Measurements from ENCODE around the gene ZNF692.
"Not testable (repeated sequence)": the region's sequence is repeated elsewhere in the genome, so short reads cannot be mapped to it uniquely, and the experiment has no call there.

ZNF692 gene

DNA sequence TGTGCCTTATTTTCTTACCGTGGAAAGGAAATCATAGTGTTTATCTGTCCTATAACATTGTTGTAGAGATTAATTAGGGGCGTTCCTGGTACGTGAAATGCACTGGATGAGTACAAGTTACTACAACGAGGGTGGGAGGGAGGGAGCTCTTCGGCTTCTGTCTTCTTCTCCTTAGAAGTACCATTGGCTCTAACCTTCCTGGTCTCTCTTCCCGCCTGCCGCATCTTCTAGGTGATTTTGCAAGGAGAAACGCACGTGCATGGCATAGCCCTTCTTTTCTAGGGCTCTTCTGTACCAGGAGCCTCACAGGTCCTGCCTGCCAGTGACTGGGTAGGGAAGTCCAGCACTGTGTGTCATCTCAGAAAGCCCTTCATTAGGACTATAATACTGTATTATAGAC is 50.0 kb downstream of the ZNF692 start:
- no peak for DNase-seq (ENCODE audit: low read depth in 2 of 2)

GRCh38 chr1:248807067-248807737 is 51.7 kb downstream of the ZNF692 start:
- DNase-seq (ENCODE audit: low read depth in 2 of 2): peak; percentile 13 to 30

- DNase-seq (ENCODE audit: low read depth in 2 of 2): no peak
Observed at GRCh38 chr1:248805876-248806275, 53.0 kb downstream of the ZNF692 start.

DNA sequence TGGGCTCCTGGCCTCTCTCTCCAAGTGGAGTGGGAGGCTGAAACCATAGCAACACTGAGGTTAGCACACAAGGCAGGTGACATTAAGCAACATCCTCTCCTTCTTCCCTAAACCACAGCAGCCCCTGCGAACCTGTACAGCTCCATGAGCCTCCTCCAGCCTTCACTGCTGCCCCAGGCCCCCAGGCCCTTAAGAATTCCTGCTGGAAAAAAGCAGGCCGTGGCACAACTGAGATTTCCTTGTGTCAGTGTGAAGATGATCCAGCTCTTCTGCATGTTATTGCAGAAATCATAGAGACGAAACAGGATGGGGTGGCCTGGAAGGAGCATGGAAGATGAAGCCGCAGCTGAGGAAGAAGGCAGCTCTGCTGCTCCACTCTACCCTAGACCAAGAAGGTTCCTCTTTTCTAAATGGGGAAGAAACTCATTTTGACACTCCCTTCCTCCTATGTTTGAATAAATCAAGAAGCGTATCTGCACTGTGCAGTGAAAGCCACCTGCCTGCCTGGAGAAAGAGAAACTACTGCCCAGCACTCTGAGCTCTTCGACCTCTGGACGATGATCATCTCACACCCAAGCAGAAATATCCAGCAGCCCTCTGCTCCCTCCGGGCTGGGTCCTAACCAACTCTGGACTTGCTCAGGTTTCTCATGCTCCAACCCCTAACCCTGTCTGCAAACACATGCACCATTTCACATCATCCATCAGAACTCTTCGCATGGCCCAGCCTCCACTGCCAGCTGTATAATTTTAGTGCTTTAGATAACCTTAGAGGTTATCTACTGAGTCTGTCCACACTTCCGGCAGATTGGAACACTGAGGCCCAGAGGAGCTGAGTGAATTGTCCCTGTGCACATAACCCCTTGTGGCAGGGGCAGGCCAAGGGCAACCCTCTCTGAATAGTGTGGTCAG is 53.9 kb downstream of the ZNF692 start:
- no peak for DNase-seq (ENCODE audit: low read depth in 2 of 2)

DNA sequence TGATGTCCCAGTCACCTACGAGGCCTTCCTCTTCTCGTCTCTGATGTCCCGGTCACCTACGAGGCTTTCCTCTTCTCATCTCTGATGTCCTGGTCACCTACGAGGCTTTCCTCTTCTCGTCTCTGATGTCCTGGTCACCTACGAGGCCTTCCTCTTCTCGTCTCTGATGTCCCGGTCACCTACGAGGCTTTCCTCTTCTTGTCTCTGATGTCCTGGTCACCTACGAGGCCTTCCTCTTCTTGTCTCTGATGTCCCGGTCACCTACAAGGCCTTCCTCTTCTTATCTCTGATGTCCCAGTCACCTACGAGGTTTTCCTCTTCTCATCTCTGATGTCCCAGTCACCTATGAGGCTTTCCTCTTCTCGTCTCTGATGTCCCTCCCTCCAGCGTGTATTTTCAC is 55.4 kb downstream of the ZNF692 start:
- not testable (repeated sequence) for DNase-seq (ENCODE audit: low read depth in 2 of 2)

- no peak for DNase-seq (ENCODE audit: low read depth in 2 of 2)
Observed at GRCh38 chr1:248802454-248802853, 56.4 kb downstream of the ZNF692 start.

DNA sequence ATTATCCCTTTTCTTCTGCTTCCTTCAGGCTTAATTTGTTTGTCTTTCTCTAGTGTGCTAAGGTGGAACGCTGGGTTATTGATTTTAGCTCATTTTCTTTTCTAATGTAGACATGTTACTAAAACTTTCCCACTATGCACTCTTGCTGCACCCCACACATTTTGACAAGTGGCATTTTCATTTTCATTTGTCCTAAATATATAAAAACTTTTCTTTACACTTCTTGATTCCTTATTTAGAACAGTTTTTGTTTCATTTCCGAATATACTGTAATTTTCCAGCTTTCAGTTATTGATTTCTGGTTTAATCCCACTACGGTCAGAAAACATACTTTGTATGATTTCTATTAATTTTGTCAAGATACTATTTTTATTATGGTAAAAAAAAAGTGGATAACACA is 58.4 kb downstream of the ZNF692 start:
- DNase-seq (ENCODE audit: low read depth in 2 of 2): no peak

Data from stimulated activated CD8-positive, alpha-beta memory T cell treated with anti-CD3 and anti-CD28 coated beads, Interleukin-15, amount 100 ng/mL, for 48 hours (primary cell).